Measurements from ENCODE around the gene SPARC.
"Not testable (repeated sequence)": the region's sequence is repeated elsewhere in the genome, so short reads cannot be mapped to it uniquely, and the experiment has no call there.

SPARC gene

GRCh38 chr5:151700820-151701219 is 14.1 kb upstream of the SPARC start:
- DNase-seq (ENCODE audit: low spot score) = no peak

GRCh38 chr5:151700296-151700695 is 13.6 kb upstream of the SPARC start:
- no peak for DNase-seq (ENCODE audit: low spot score)

- DNase-seq (ENCODE audit: low spot score) = no peak
Observed at GRCh38 chr5:151699071-151699901, 12.6 kb upstream of the SPARC start.

- DNase-seq (ENCODE audit: low spot score) = not testable (repeated sequence)
Observed at GRCh38 chr5:151698081-151698480, 11.4 kb upstream of the SPARC start.

GRCh38 chr5:151697452-151697851 is 10.7 kb upstream of the SPARC start:
- no peak for DNase-seq (ENCODE audit: low spot score)

- DNase-seq (ENCODE audit: low spot score) = no peak
Observed at GRCh38 chr5:151696470-151697061, 9.9 kb upstream of the SPARC start.

- DNase-seq (ENCODE audit: low spot score) = no peak
Observed at GRCh38 chr5:151695464-151695863, 8.7 kb upstream of the SPARC start.

- DNase-seq (ENCODE audit: low spot score) = no peak
Observed at GRCh38 chr5:151694035-151694485, 7.3 kb upstream of the SPARC start.

GRCh38 chr5:151692312-151692711 is 5.6 kb upstream of the SPARC start:
- DNase-seq (ENCODE audit: low spot score) = no peak

GRCh38 chr5:151691706-151692105 is 5.0 kb upstream of the SPARC start:
- DNase-seq (ENCODE audit: low spot score) = no peak

- not testable (repeated sequence) for DNase-seq (ENCODE audit: low spot score)
Observed at GRCh38 chr5:151689591-151689990, 2.9 kb upstream of the SPARC start.

GRCh38 chr5:151688436-151688835 is 1.7 kb upstream of the SPARC start:
- no peak for DNase-seq (ENCODE audit: low spot score)

GRCh38 chr5:151685749-151686673 is 704 bp downstream of the SPARC start:
- no peak for DNase-seq (ENCODE audit: low spot score)

- DNase-seq (ENCODE audit: low spot score) = no peak
Observed at GRCh38 chr5:151684690-151685361, 1.9 kb downstream of the SPARC start.

GRCh38 chr5:151683986-151684588 is 2.6 kb downstream of the SPARC start:
- no peak for DNase-seq (ENCODE audit: low spot score)

GRCh38 chr5:151683444-151683843 is 3.3 kb downstream of the SPARC start:
- DNase-seq (ENCODE audit: low spot score) = no peak

GRCh38 chr5:151682751-151683331 is 3.9 kb downstream of the SPARC start:
- no peak for DNase-seq (ENCODE audit: low spot score)

- DNase-seq (ENCODE audit: low spot score) = no peak
Observed at GRCh38 chr5:151682240-151682639, 4.5 kb downstream of the SPARC start.

- DNase-seq (ENCODE audit: low spot score) = no peak
Observed at GRCh38 chr5:151680944-151681427, 5.7 kb downstream of the SPARC start.

GRCh38 chr5:151680156-151680505 is 6.6 kb downstream of the SPARC start:
- not testable (repeated sequence) for DNase-seq (ENCODE audit: low spot score)

Measured in CD4-positive, alpha-beta T cell treated with Interleukin-6 at 100 ng/mL for 8 hours (primary cell).